PC-9 (cell line): ENCODE results near the gene SORCS2. TPM values are rescaled to one million over a fixed set of nuclear protein-coding genes. Genes with fewer than 3 reads are reported as not detected.

ENCODE experiments used
- BruUV-seq: library from RNA; stranded (reverse); fragments of 400-500 nt; replicated peaks from 2 replicates; lab custom pipeline; 2021; lab: Mats Ljungman, UMichigan
- CTCF ChIA-PET: fragments of 300-600 bp; sonication (Branson Sonifier 250); formaldehyde crosslinking; loops from one replicate; lab custom pipeline; 2022; ENCODE audit warnings: antibody characterized with exemption; lab: Charles Lee
- POLR2A ChIA-PET: fragments of 300-600 bp; sonication (Branson Sonifier 250); formaldehyde crosslinking; loops from one replicate; lab custom pipeline; 2022; ENCODE audit warnings: antibody characterized with exemption; ENCODE audit not compliant: unreplicated experiment; lab: Charles Lee
- DNase-seq, 2 experiments: peaks; one replicate each; pipeline versions ENCODE4 v3.0.0 to v3.0.0-alpha.2; 2015 to 2022; ENCODE audit warnings: mixed read lengths in 1 of 2
- H2AFZ ChIP-seq: fragments of 200-600 bp; sonication (generic); 2 replicates; pipeline ENCODE4 v1.8.1; 2017; ENCODE audit warnings: antibody characterized with exemption
- H3F3A ChIP-seq: fragments of 200-600 bp; sonication (generic); 2 replicates; pipeline ENCODE4 v1.8.1; 2017; ENCODE audit warnings: antibody characterized with exemption, mild to moderate bottlenecking, low read depth; ENCODE audit not compliant: insufficient read depth
- H3K27ac ChIP-seq: fragments of 200-600 bp; sonication (generic); 2 replicates; pipeline ENCODE4 v1.6.1; 2016; ENCODE audit warnings: mixed run types
- H3K27me3 ChIP-seq: fragments of 200-600 bp; sonication (generic); 2 replicates; pipeline ENCODE4 v1.6.1; 2016; ENCODE audit warnings: low read depth, mixed run types; ENCODE audit not compliant: insufficient read depth
- H3K36me3 ChIP-seq: fragments of 200-600 bp; sonication (generic); 2 replicates; pipeline ENCODE4 v1.6.1; 2016; ENCODE audit warnings: low read depth, mixed run types
- H3K4me1 ChIP-seq: fragments of 200-600 bp; sonication (generic); replicated peaks from 2 replicates; pipeline ENCODE4 v1.6.1; 2016; ENCODE audit warnings: mixed run types; ENCODE audit not compliant: insufficient read depth
- H3K4me2 ChIP-seq: fragments of 200-600 bp; sonication (generic); 2 replicates; pipeline ENCODE4 v1.6.1; 2017; ENCODE audit warnings: mixed run types
- H3K4me3 ChIP-seq: fragments of 200-600 bp; sonication (generic); 2 replicates; pipeline ENCODE4 v1.6.1; 2016; ENCODE audit warnings: mixed run types
- H3K79me2 ChIP-seq: fragments of 200-600 bp; sonication (generic); 2 replicates; pipeline ENCODE4 v1.6.1; 2017; ENCODE audit warnings: low read depth, mixed run types
- H3K9me2 ChIP-seq: fragments of 200-600 bp; sonication (generic); 2 replicates; pipeline ENCODE4 v1.8.1; 2017; ENCODE audit warnings: mild to moderate bottlenecking; ENCODE audit not compliant: insufficient read depth
- H3K9me3 ChIP-seq: fragments of 200-600 bp; sonication (generic); 2 replicates; pipeline ENCODE4 v1.8.1; 2016; ENCODE audit warnings: low read depth; ENCODE audit not compliant: insufficient read depth
- H4K20me1 ChIP-seq: fragments of 200-600 bp; sonication (generic); 2 replicates; pipeline ENCODE4 v1.8.1; 2017; ENCODE audit not compliant: insufficient read depth
- CTCF ChIP-seq: fragments of 200-600 bp; sonication (generic); conservative IDR thresholded peaks from 2 replicates; pipeline ENCODE4 v1.6.1; 2017; ENCODE audit warnings: mixed run types, antibody characterized with exemption, mild to moderate bottlenecking, moderate library complexity
- EZH2 ChIP-seq: fragments of 200-600 bp; sonication (generic); IDR thresholded peaks from 2 replicates; pipeline ENCODE4 v1.8.0; 2017; ENCODE audit warnings: antibody characterized with exemption, low read depth
- intact Hi-C: fragments of 100-400 bp; cut with micrococcal nuclease; formaldehyde crosslinking; loops from one replicate; pipeline ENCODE4 v1.10.0; 2022; ENCODE audit not compliant: unreplicated experiment
- total RNA-seq: library from RNA; stranded (reverse); gene quantifications from 2 replicates; pipeline ENCODE4 v1.2.3, GENCODE V29; 2021

Gene SORCS2
- total RNA-seq, 1 experiment from 2014 or later: 25.8 TPM

- H3K9me3 ChIP-seq: no peaks in the 10 kb centered on the region
- H3K4me2 ChIP-seq: no peak overlapping the region
- ChIA-PET CTCF (no interaction called here), POLR2A (no interaction called here)
- no peaks in the 10 kb centered on the region for H3K79me2 ChIP-seq
- no peaks in the 10 kb centered on the region for H4K20me1 ChIP-seq
- no TSS peak for BruUV-seq
- no peak overlapping the region for H3K27ac ChIP-seq
- H3K4me3 ChIP-seq: no peak overlapping the region
- peaks cover 16% of the 10 kb centered on the region for H3K4me1 ChIP-seq
- no peaks in the 10 kb centered on the region for H3K9me2 ChIP-seq
- H3K27me3 ChIP-seq: no peaks in the 10 kb centered on the region
- no peak for DNase-seq
- TF ChIP-seq CTCF (no peak), EZH2 (no peak)
- H3K36me3 ChIP-seq: no peaks in the 10 kb centered on the region
- H2AFZ ChIP-seq: no peak overlapping the region
- intact Hi-C loops: no loop called here
- H3F3A ChIP-seq: peaks cover 16% of the 10 kb centered on the region
Observed at GRCh38 chr4:7398788-7399439, 206.6 kb downstream of the SORCS2 start.

GRCh38 chr4:7399440-7400234 is 207.3 kb downstream of the SORCS2 start:
- peaks cover 16% of the 10 kb centered on the region for H3F3A ChIP-seq
- H3K27ac ChIP-seq: no peak overlapping the region
- ChIA-PET CTCF (no interaction called here), POLR2A (no interaction called here)
- no peaks in the 10 kb centered on the region for H3K36me3 ChIP-seq
- H3K79me2 ChIP-seq: no peaks in the 10 kb centered on the region
- TF ChIP-seq CTCF (no peak), EZH2 (no peak)
- no peaks in the 10 kb centered on the region for H3K9me3 ChIP-seq
- H2AFZ ChIP-seq: no peak overlapping the region
- no TSS peak for BruUV-seq
- no peaks in the 10 kb centered on the region for H4K20me1 ChIP-seq
- H3K4me1 ChIP-seq: peaks cover 16% of the 10 kb centered on the region
- intact Hi-C loops: no loop called here
- no peaks in the 10 kb centered on the region for H3K9me2 ChIP-seq
- no peak overlapping the region for H3K4me2 ChIP-seq
- no peak for DNase-seq
- H3K4me3 ChIP-seq: no peak overlapping the region
- no peaks in the 10 kb centered on the region for H3K27me3 ChIP-seq

GRCh38 chr4:7400671-7401298 is 208.4 kb downstream of the SORCS2 start:
- no peak for DNase-seq
- CTCF ChIA-PET: no interaction called here
- no peak overlapping the region for H3K4me2 ChIP-seq
- peaks cover 16% of the 10 kb centered on the region for H3F3A ChIP-seq
- H3K79me2 ChIP-seq: no peaks in the 10 kb centered on the region
- intact Hi-C loops: no loop called here
- no peaks in the 10 kb centered on the region for H4K20me1 ChIP-seq
- no peaks in the 10 kb centered on the region for H3K9me2 ChIP-seq
- TF ChIP-seq CTCF: no peak
- TF ChIP-seq EZH2: no peak
- POLR2A ChIA-PET: no interaction called here
- H3K36me3 ChIP-seq: no peaks in the 10 kb centered on the region
- no TSS peak for BruUV-seq
- no peak overlapping the region for H3K27ac ChIP-seq
- H3K4me3 ChIP-seq: no peak overlapping the region
- H2AFZ ChIP-seq: no peak overlapping the region
- peaks cover 16% of the 10 kb centered on the region for H3K4me1 ChIP-seq
- no peaks in the 10 kb centered on the region for H3K27me3 ChIP-seq
- no peaks in the 10 kb centered on the region for H3K9me3 ChIP-seq
